GM23338 (cell line): ENCODE measurements around the gene ANKHD1. TPM values are rescaled to one million over a fixed set of nuclear protein-coding genes. Genes with fewer than 3 reads are reported as not detected.

Experiments used
- ATAC-seq: fragments of 200-7000 bp; cut with Tn5 transposase; 3 replicates; pipeline ENCODE4 v1.9.1; 2020
- DNase-seq: peaks from one replicate; pipeline ENCODE4 v3.0.0-alpha.2; 2015; ENCODE audit warnings: low spot score
- H2AFZ ChIP-seq: fragments of 200-600 bp; sonication (generic); 2 replicates; pipeline ENCODE4 v1.8.0; 2016; ENCODE audit warnings: antibody characterized with exemption, mild to moderate bottlenecking, moderate library complexity
- H3F3A ChIP-seq: fragments of 200-600 bp; sonication (generic); replicated peaks from 2 replicates; pipeline ENCODE4 v1.8.0; 2017; ENCODE audit warnings: antibody characterized with exemption, mixed run types, low read depth
- H3K27ac ChIP-seq: fragments of 200-600 bp; sonication (generic); 2 replicates; pipeline ENCODE4 v1.6.1; 2016; ENCODE audit warnings: low read depth
- H3K27me3 ChIP-seq: fragments of 200-600 bp; sonication (generic); 2 replicates; pipeline ENCODE4 v1.8.0; 2016; ENCODE audit warnings: mild to moderate bottlenecking, mixed run types, moderate library complexity; ENCODE audit not compliant: insufficient read depth
- H3K36me3 ChIP-seq: fragments of 200-600 bp; sonication (generic); 2 replicates; pipeline ENCODE4 v1.8.0; 2016; ENCODE audit warnings: mild to moderate bottlenecking; ENCODE audit not compliant: insufficient read depth
- H3K4me1 ChIP-seq: fragments of 200-600 bp; sonication (generic); 2 replicates; pipeline ENCODE4 v1.8.0; 2016; ENCODE audit warnings: mild to moderate bottlenecking, moderate library complexity; ENCODE audit not compliant: insufficient read depth
- H3K4me2 ChIP-seq: fragments of 200-600 bp; sonication (generic); 2 replicates; pipeline ENCODE4 v1.7.1; 2017; ENCODE audit warnings: mixed run types
- H3K4me3 ChIP-seq: fragments of 200-600 bp; sonication (generic); 2 replicates; pipeline ENCODE4 v1.6.1; 2016; ENCODE audit warnings: mixed run types
- H3K79me2 ChIP-seq: fragments of 200-600 bp; sonication (generic); replicated peaks from 2 replicates; pipeline ENCODE4 v1.8.0; 2017; ENCODE audit warnings: mild to moderate bottlenecking; ENCODE audit not compliant: insufficient read depth
- H3K9me2 ChIP-seq: fragments of 200-600 bp; sonication (generic); 2 replicates; pipeline ENCODE4 v1.8.0; 2017; ENCODE audit not compliant: insufficient read depth
- H4K20me1 ChIP-seq: fragments of 200-600 bp; sonication (generic); replicated peaks from 2 replicates; pipeline ENCODE4 v1.8.0; 2017; ENCODE audit warnings: mild to moderate bottlenecking; ENCODE audit not compliant: insufficient read depth
- H3K27ac Mint-ChIP-seq: 2 replicates; pipeline ENCODE4 v1.8.0; 2020; ENCODE audit warnings: inconsistent platforms, mild to moderate bottlenecking, moderate library complexity, mixed read lengths
- H3K27me3 Mint-ChIP-seq: 3 replicates; pipeline ENCODE4 v1.8.0; 2022; ENCODE audit warnings: low read depth, mild to moderate bottlenecking, moderate library complexity, mixed read lengths, inconsistent platforms; ENCODE audit not compliant: insufficient read depth, poor library complexity
- H3K36me3 Mint-ChIP-seq: 3 replicates; pipeline ENCODE4 v1.8.0; 2021; ENCODE audit warnings: low read depth, mild to moderate bottlenecking, inconsistent platforms, moderate library complexity, mixed read lengths
- H3K4me1 Mint-ChIP-seq: 3 replicates; pipeline ENCODE4 v1.8.0; 2020; ENCODE audit warnings: mild to moderate bottlenecking, inconsistent platforms, mixed read lengths
- H3K4me3 Mint-ChIP-seq: 3 replicates; pipeline ENCODE4 v1.8.0; 2021; ENCODE audit warnings: moderate library complexity, mild to moderate bottlenecking, inconsistent platforms, mixed read lengths
- H3K9me3 Mint-ChIP-seq: 3 replicates; pipeline ENCODE4 v1.8.0; 2020; ENCODE audit warnings: moderate library complexity, mild to moderate bottlenecking, inconsistent platforms, mixed read lengths
- CREB1 ChIP-seq: fragments of 250-450 bp; sonication (Bioruptor Pico); IDR thresholded peaks from 2 replicates; pipeline ENCODE4 v1.5.0; 2020; ENCODE audit warnings: low read depth, mild to moderate bottlenecking, moderate library complexity
- CTCF ChIP-seq, 2 experiments: fragments of 200-600 bp in 1 of 2; sonication (generic) in 1 of 2; conservative IDR thresholded peaks; 2 replicates each; pipeline versions ENCODE4 v1.5.1 to v1.6.1; 2016 to 2017; ENCODE audit warnings: antibody characterized with exemption in 2 of 2, low read depth in 2 of 2, mild to moderate bottlenecking in 2 of 2, moderate library complexity in 1 of 2
- ETS1 ChIP-seq: IDR thresholded peaks from 2 replicates; pipeline ENCODE4 v1.6.1; 2016; ENCODE audit warnings: antibody characterized with exemption
- EZH2 ChIP-seq: fragments of 200-600 bp; sonication (generic); IDR thresholded peaks from one replicate; pipeline ENCODE4 v1.8.0; 2017; ENCODE audit warnings: antibody characterized with exemption, mild to moderate bottlenecking, low read depth; ENCODE audit not compliant: unreplicated experiment
- EZH2phosphoT487 ChIP-seq: fragments of 200-600 bp; sonication (generic); IDR thresholded peaks from one replicate; pipeline ENCODE4 v1.8.1; 2018; ENCODE audit warnings: antibody characterized with exemption; ENCODE audit not compliant: unreplicated experiment
- NANOG ChIP-seq: IDR thresholded peaks from 2 replicates; pipeline ENCODE4 v1.6.1; 2016; ENCODE audit warnings: antibody characterized with exemption, borderline replicate concordance
- REST ChIP-seq: IDR thresholded peaks from one replicate; pipeline ENCODE4 v1.6.1; 2018; ENCODE audit warnings: antibody characterized with exemption; ENCODE audit not compliant: unreplicated experiment
- STAT1 ChIP-seq: IDR thresholded peaks from one replicate; pipeline ENCODE4 v1.6.1; 2016; ENCODE audit warnings: antibody characterized with exemption; ENCODE audit not compliant: unreplicated experiment
- ZNF462 ChIP-seq: fragments of 250-450 bp; sonication (Bioruptor Pico); IDR thresholded peaks from 2 replicates; pipeline ENCODE4 v1.5.0; 2020; ENCODE audit warnings: mild to moderate bottlenecking, moderate library complexity
- polyA plus RNA-seq: library from polyadenylated mRNA; unstranded; fragments of >200 nt; fragmentation: Nextera tagmentation; extraction: Ambion mirVana; gene quantifications from 2 replicates; pipeline ENCODE4 v1.2.1, GENCODE V29; 2016
- total RNA-seq: library from RNA; depleted of rRNA; stranded (reverse); fragments of >200 nt; shearing (Covaris generic); gene quantifications from 2 replicates; pipeline ENCODE4 v1.2.3, GENCODE V29; 2014

The ANKHD1 gene
- total and polyA plus RNA-seq, 2 experiments from 2014 or later, result 73.0 to 119 TPM

- Histone ChIP-seq H4K20me1 (no peaks in the 10 kb centered on the region), H3K79me2 (no peaks in the 10 kb centered on the region), H3K27me3 (no peaks in the 10 kb centered on the region), H3K9me2 (no peaks in the 10 kb centered on the region), H3F3A (no peaks in the 10 kb centered on the region), H3K4me3 (no peak overlapping the region), H2AFZ (no peak overlapping the region), H3K27ac (no peak overlapping the region), H3K4me2 (no peak overlapping the region), H3K36me3 (no peaks in the 10 kb centered on the region), H3K4me1 (no peaks in the 10 kb centered on the region)
- Mint-ChIP-seq H3K9me3 (no peaks in the 10 kb centered on the region), H3K4me1 (no peaks in the 10 kb centered on the region), H3K36me3 (no peaks in the 10 kb centered on the region), H3K27me3 (no peaks in the 10 kb centered on the region), H3K4me3 (no peak overlapping the region), H3K27ac (no peak overlapping the region)
- peak; percentile 80 for ATAC-seq
- DNase-seq, result peak; percentile 60
- TF ChIP-seq EZH2 (no peak), CTCF (conservative IDR thresholded peaks at IDR 0.05; ENCODE audit: low read depth in 2 of 2) (peak; percentile 56 to 84), NANOG (no peak)
Measured at GRCh38 chr5:140575309-140575708, 173.7 kb downstream of the ANKHD1 start.

- no peak overlapping the region for H3K4me2 ChIP-seq
- no peaks in the 10 kb centered on the region for H4K20me1 ChIP-seq
- DNase-seq, result no peak
- peak; percentile 29; the same call in 1 of the 3 replicates for ATAC-seq
- no peaks in the 10 kb centered on the region for H3K79me2 ChIP-seq
- H3K4me3 ChIP-seq, result no peak overlapping the region
- H3K27me3 Mint-ChIP-seq, result peaks cover 1% of the 10 kb centered on the region
- no peaks in the 10 kb centered on the region for H3K36me3 ChIP-seq
- H2AFZ ChIP-seq, result peak overlapping the region; percentile 30
- no peak overlapping the region for H3K27ac ChIP-seq
- H3K27me3 ChIP-seq, result no peaks in the 10 kb centered on the region
- H3K36me3 Mint-ChIP-seq, result no peaks in the 10 kb centered on the region
- H3K27ac Mint-ChIP-seq, result no peak overlapping the region
- H3F3A ChIP-seq, result no peaks in the 10 kb centered on the region
- H3K4me3 Mint-ChIP-seq, result no peak overlapping the region
- H3K9me3 Mint-ChIP-seq, result no peaks in the 10 kb centered on the region
- H3K9me2 ChIP-seq, result no peaks in the 10 kb centered on the region
- no peaks in the 10 kb centered on the region for H3K4me1 Mint-ChIP-seq
- H3K4me1 ChIP-seq, result no peaks in the 10 kb centered on the region
- TF ChIP-seq STAT1, result no peak
- TF ChIP-seq ZNF462, result no peak
- TF ChIP-seq NANOG, result no peak
- no peak for TF ChIP-seq ETS1
- TF ChIP-seq EZH2phosphoT487, result no peak
- TF ChIP-seq CREB1 (CRISPR knock-in tag), result no peak
- TF ChIP-seq REST, result no peak
Measured at GRCh38 chr5:140576776-140577201, 175.2 kb downstream of the ANKHD1 start.
